C1 segment of cervical spinal cord (tissue), 14 donors: ENCODE results near the gene MYNN.

ENCODE experiments used
- DNase-seq, 14 donors: peaks; one replicate each; lab custom pipeline; 2025; lab: John Stamatoyannopoulos, UW

MYNN gene

GRCh38 chr3:169827712-169828111 lies 54.5 kb downstream of the MYNN start:
- DNase-seq = no peak

- DNase-seq = no peak
Measured at GRCh38 chr3:169835533-169835932, 62.3 kb downstream of the MYNN start.

- no peak for DNase-seq
Measured at GRCh38 chr3:169836078-169836941, 63.1 kb downstream of the MYNN start.

DNA sequence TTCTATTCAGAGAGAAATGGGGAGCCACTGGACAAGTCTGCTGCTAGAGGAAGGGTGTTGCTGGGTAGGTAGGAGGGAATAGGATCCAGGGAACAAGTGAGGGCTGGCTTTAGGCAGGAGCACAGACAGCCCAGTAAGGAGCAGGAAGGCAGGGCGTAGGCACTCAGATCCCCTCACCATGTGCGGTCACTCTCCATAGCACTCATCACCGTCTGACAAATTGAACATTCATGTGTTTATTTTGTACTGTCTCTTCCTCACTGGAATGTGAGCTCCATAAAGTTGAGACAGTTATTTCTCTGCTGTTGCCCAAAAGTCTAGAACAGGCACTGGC lies 63.7 kb downstream of the MYNN start:
- no peak for DNase-seq

DNA sequence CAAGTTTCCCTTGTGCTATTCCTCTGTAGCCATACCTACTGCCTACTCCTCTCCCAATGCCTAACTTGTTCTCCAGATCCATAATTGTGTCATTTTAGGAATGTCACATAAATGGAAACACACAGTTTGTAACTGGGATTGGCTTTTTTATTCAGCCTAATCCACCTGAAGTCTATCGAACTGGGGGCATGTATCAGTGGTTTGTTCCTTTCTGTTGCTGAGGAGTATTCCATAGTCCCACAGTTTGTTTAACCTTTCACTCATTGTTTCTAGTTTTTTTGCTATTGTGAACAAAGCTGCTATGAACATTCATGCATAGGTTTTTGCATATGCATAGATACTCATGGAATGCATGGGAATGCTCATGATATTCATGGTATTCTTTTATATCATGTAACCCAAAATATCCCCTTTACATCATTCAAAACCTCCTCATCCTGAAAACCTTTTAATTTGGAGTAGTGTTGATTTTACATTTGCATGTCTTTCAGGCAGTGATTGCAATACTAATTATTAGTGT lies 65.4 kb downstream of the MYNN start:
- no peak for DNase-seq
